ENCODE measurements around the gene ZNF460. TPM values are rescaled to one million over a fixed set of nuclear protein-coding genes. Genes with fewer than 3 reads are reported as not detected.

The ZNF460 gene
- total RNA-seq, 1 experiment from 2014 or later: 68.2 TPM

DNA sequence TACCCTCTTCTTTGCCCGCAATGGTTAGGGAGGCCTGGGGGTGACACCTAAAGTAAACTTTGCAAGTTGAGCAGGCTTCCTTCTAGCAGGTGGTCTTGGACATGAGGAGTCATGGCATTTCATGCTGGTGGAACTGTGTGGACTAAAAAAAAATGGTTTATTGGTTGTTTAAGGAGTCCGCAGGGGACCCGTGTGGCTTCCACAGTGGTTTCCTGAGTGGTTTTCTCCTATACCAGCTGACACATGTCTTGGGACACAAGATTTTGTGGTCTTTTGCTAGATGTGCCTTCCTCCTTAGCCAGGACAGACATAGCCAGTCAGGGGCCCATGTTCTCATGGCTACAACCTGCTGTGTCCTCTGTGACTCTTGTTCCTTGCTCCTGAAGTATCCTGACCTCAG, 41.5 kb downstream of the ZNF460 start:
- CTCF ChIA-PET: no interaction called here
- TF ChIP-seq, protein P1, sequence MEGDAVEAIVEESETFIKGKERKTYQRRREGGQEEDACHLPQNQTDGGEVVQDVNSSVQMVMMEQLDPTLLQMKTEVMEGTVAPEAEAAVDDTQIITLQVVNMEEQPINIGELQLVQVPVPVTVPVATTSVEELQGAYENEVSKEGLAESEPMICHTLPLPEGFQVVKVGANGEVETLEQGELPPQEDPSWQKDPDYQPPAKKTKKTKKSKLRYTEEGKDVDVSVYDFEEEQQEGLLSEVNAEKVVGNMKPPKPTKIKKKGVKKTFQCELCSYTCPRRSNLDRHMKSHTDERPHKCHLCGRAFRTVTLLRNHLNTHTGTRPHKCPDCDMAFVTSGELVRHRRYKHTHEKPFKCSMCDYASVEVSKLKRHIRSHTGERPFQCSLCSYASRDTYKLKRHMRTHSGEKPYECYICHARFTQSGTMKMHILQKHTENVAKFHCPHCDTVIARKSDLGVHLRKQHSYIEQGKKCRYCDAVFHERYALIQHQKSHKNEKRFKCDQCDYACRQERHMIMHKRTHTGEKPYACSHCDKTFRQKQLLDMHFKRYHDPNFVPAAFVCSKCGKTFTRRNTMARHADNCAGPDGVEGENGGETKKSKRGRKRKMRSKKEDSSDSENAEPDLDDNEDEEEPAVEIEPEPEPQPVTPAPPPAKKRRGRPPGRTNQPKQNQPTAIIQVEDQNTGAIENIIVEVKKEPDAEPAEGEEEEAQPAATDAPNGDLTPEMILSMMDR (IDR thresholded peaks at IDR 0.05; ENCODE audit: unreplicated experiment): no peak

DNA sequence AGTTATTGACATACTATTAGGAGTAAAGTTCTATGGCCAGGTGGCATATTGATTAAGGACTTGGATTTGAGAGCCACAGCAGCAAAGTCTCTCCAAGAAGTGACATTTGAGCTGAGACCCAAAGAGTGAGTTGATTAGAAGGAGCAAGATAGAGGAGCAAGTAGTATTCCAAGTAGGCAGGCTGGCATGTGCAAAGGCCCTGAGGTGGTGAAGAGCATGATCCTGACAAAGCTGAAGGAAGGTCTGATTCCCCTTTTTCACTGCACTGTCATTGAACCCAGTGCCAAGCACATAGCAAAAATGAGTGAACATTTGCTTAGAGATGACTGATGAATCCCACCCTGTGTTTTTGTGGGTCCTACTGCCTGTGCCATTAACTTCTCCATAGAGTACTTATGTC, 44.7 kb downstream of the ZNF460 start:
- no TSS peak for BruUV-seq (replicated peaks)
- Mint-ChIP-seq H3K36me3 (ENCODE audit: insufficient read depth, unreplicated experiment) (peaks cover 68% of the 10 kb centered on the region), H3K27me3 (ENCODE audit: unreplicated experiment) (no peaks in the 10 kb centered on the region), H3K4me1 (ENCODE audit: low read depth, unreplicated experiment) (peaks cover 20% of the 10 kb centered on the region), H3K27ac (ENCODE audit: unreplicated experiment) (no peak overlapping the region), H3K9me3 (ENCODE audit: low read depth, unreplicated experiment) (peaks cover 5% of the 10 kb centered on the region), H3K4me3 (ENCODE audit: low read depth, unreplicated experiment) (no peak overlapping the region)
- TF ChIP-seq, protein P1 (IDR thresholded peaks at IDR 0.05; ENCODE audit: unreplicated experiment): no peak
- no peak for DNase-seq
- intact Hi-C loops (cut with micrococcal nuclease; ENCODE audit: unreplicated experiment): loop anchor here (5.0 kb wide), 1 partner anchor 37 kb away; the partner anchor contains the start of genes TRAPPC2B and ZNF547
- CTCF ChIA-PET: no interaction called here

More for the DNA sequence above, 41.5 kb downstream of the ZNF460 start:
- intact Hi-C loops (cut with micrococcal nuclease; ENCODE audit: unreplicated experiment): loop anchor here (5.0 kb wide), 1 partner anchor 41 kb away; the partner anchor contains the start of genes TRAPPC2B and ZNF547
- Mint-ChIP-seq H3K9me3 (ENCODE audit: low read depth, unreplicated experiment) (peaks cover 5% of the 10 kb centered on the region), H3K4me3 (ENCODE audit: low read depth, unreplicated experiment) (peak overlapping the region; percentile 74), H3K27me3 (ENCODE audit: unreplicated experiment) (peaks cover 4% of the 10 kb centered on the region), H3K4me1 (ENCODE audit: low read depth, unreplicated experiment) (peaks cover 24% of the 10 kb centered on the region), H3K36me3 (ENCODE audit: insufficient read depth, unreplicated experiment) (peaks cover 52% of the 10 kb centered on the region), H3K27ac (ENCODE audit: unreplicated experiment) (no peak overlapping the region)
- BruUV-seq (replicated peaks): no TSS peak
- no peak for DNase-seq

DNA sequence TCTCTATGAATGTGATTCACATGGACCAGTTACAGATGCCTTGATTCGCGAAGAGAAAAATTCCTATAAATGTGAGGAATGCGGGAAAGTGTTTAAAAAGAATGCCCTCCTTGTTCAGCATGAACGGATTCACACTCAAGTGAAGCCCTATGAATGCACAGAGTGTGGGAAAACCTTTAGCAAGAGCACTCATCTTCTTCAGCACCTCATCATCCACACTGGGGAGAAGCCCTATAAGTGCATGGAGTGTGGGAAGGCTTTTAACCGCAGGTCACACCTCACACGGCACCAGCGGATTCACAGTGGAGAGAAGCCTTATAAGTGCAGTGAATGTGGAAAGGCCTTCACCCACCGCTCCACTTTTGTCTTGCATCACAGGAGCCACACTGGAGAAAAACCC, 47.7 kb downstream of the ZNF460 start:
- DNase-seq: no peak
- H3K4me1 Mint-ChIP-seq (ENCODE audit: low read depth, unreplicated experiment): no peaks in the 10 kb centered on the region
- no peak overlapping the region for H3K27ac Mint-ChIP-seq (ENCODE audit: unreplicated experiment)
- H3K27me3 Mint-ChIP-seq (ENCODE audit: unreplicated experiment): no peaks in the 10 kb centered on the region
- TF ChIP-seq, protein P1 (IDR thresholded peaks at IDR 0.05; ENCODE audit: unreplicated experiment): no peak
- H3K4me3 Mint-ChIP-seq (ENCODE audit: low read depth, unreplicated experiment): no peak overlapping the region
- CTCF ChIA-PET: no interaction called here
- H3K9me3 Mint-ChIP-seq (ENCODE audit: low read depth, unreplicated experiment): peaks cover 3% of the 10 kb centered on the region
- intact Hi-C loops (cut with micrococcal nuclease; ENCODE audit: unreplicated experiment): no loop called here
- H3K36me3 Mint-ChIP-seq (ENCODE audit: insufficient read depth, unreplicated experiment): peaks cover 44% of the 10 kb centered on the region
- BruUV-seq (replicated peaks): no TSS peak

DNA sequence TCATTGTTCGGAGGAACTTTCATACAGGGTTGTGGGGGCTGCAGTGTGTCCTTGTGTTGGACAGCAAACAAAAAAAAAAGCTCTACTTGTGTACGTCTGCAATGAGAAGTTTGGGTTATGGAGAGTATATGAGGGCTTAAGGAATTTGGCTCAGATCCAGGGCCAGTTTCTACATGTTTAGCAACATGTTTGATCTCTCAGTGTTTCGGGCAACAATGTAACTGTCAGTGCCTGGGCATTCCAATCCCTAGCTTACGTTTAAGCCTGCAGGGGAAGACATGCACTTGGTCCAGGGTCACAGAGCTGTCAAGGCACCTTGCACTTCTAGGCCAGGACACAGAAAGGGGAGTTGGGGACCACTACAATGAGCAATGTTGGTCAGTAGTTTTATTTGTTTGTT, 53.9 kb downstream of the ZNF460 start:
- CTCF ChIA-PET: interaction anchor here (0.7 kb wide), 1 partner anchor 793 kb away, joined by 3 read pairs; no protein-coding TSS in a partner anchor
- no TSS peak for BruUV-seq (replicated peaks)
- Mint-ChIP-seq H3K27me3 (ENCODE audit: unreplicated experiment) (no peaks in the 10 kb centered on the region), H3K4me1 (ENCODE audit: low read depth, unreplicated experiment) (no peaks in the 10 kb centered on the region), H3K9me3 (ENCODE audit: low read depth, unreplicated experiment) (peaks cover 6% of the 10 kb centered on the region), H3K4me3 (ENCODE audit: low read depth, unreplicated experiment) (no peak overlapping the region), H3K36me3 (ENCODE audit: insufficient read depth, unreplicated experiment) (peaks cover 4% of the 10 kb centered on the region), H3K27ac (ENCODE audit: unreplicated experiment) (no peak overlapping the region)
- DNase-seq: no peak
- TF ChIP-seq, protein P1 (IDR thresholded peaks at IDR 0.05; ENCODE audit: unreplicated experiment): no peak
- intact Hi-C loops (cut with micrococcal nuclease; ENCODE audit: unreplicated experiment): no loop called here
